NT2/D1 (cell line): Measurements from ENCODE around the gene SYNE2.

Source experiments
- SUZ12 ChIP-seq: IDR thresholded peaks from 2 replicates; pipeline ENCODE4 v1.6.1; 2011; ENCODE audit not compliant: insufficient read length, insufficient read depth; ENCODE audit errors: extremely low read depth
- YY1 ChIP-seq: IDR thresholded peaks from 2 replicates; pipeline ENCODE4 v1.6.1; 2011; ENCODE audit not compliant: insufficient read length, insufficient read depth
- ZNF274 ChIP-seq: IDR thresholded peaks from 2 replicates; pipeline ENCODE4 v1.6.1; 2011; ENCODE audit warnings: mild to moderate bottlenecking, low read depth, low read length

DNA sequence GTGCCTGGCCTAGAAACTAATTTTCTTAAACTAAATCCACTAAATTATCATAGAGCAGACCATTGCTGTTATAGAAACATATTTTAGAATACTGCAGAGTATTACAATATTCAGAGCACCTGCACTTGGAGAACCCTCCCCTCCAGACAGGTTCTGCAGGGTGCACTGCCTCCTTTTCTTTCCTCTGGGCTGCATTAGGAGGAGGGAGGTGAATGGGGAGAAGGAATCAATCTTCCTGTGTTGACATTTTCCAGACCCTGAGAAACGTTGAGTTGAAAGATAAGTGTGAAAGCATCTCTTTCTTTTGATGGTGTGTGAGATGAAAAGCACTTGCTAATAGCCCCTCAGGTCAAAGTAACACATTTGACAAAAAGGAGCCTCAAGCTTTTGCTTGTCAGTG, 7.3 kb downstream of the SYNE2 start:
- TF ChIP-seq ZNF274 (no peak), SUZ12 (no peak), YY1 (no peak)
